GM13976 (cell line): Measurements from ENCODE around the gene TMPRSS2.

ENCODE experiments used
- DNase-seq: peaks from one replicate; pipeline ENCODE4 v3.0.0; 2012; ENCODE audit warnings: low spot score
- CTCF ChIP-seq: IDR thresholded peaks from 2 replicates; pipeline ENCODE4 v1.5.1; 2012; ENCODE audit warnings: borderline replicate concordance, mild to moderate bottlenecking; ENCODE audit not compliant: insufficient read depth; ENCODE audit errors: extremely low read depth, missing control alignments, control extremely low read depth
- in situ Hi-C: fragments of 300-500 bp; cut with MboI; formaldehyde crosslinking; loops from one replicate; pipeline ENCODE4 v1.12.0; 2022; ENCODE audit warnings: low sequenced_read_pairs, mixed read lengths, inconsistent platforms; ENCODE audit not compliant: unreplicated experiment

Gene TMPRSS2

GRCh38 chr21:41433566-41433965 lies 74.4 kb downstream of the TMPRSS2 start:
- no peak for TF ChIP-seq CTCF
- in situ Hi-C loops = no loop called here
- no peak for DNase-seq

DNA sequence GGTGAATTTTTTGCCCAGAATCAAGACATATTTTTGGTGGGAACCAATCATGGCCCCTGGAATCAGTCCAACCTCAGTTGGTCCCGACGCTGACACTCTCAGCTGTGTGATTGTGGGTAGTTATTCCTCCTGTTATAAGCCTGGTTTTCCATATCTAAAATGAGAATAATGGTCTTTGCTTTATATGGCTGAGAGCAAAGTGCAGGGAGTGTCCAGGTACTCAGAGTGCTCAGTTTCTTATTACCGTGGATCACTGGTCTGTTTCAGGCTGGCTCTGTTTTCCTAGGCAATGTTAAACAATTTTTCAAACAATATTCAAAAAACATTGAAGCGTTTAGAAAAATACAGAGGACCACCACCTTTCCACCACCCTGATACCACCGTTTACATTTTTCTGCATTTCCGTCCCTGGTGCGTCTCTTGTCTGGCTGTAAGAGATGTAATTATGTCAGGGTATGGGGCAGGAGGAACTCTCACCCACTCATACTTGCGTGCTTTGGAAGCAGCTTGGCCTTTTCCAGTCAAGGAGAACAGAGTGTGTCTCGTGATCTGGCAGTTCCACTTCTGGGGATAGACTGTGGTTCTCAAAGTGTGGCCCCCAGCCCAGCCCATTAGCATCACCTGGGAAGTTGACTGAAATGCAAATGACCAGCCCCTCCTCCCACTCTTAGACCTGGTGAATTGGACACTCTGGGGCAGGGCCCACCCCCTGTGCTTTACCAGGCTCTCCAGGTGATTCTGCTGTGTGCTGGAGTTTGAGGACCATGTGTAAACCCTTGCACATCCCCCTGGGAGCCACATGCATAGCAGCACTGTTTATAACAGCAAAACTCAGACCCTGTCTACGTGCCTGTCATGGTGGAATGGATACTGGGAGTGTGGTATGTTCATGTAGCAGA lies 75.1 kb downstream of the TMPRSS2 start:
- TF ChIP-seq CTCF = no peak
- in situ Hi-C loops = no loop called here
- no peak for DNase-seq

- peak; percentile 74 for DNase-seq
- no peak for TF ChIP-seq CTCF
- in situ Hi-C loops = no loop called here
Observed at GRCh38 chr21:41431788-41432548, 76.0 kb downstream of the TMPRSS2 start.

- DNase-seq = no peak
- in situ Hi-C loops = no loop called here
- TF ChIP-seq CTCF = no peak
Observed at GRCh38 chr21:41429925-41430491, 78.0 kb downstream of the TMPRSS2 start.

- DNase-seq = no peak
- in situ Hi-C loops = no loop called here
- no peak for TF ChIP-seq CTCF
Observed at GRCh38 chr21:41429305-41429704, 78.7 kb downstream of the TMPRSS2 start.

GRCh38 chr21:41428847-41429246 lies 79.1 kb downstream of the TMPRSS2 start:
- no peak for DNase-seq
- in situ Hi-C loops = no loop called here
- no peak for TF ChIP-seq CTCF
